HG03432 (cell line): ENCODE data around the gene PMS2.
"Not testable (repeated sequence)": the region's sequence is repeated elsewhere in the genome, so short reads cannot be mapped to it uniquely, and the experiment has no call there.

Experiments
- ATAC-seq: cut with Tn5 transposase; IDR thresholded peaks from one replicate; pipeline ENCODE4 v1.9.1; 2021; ENCODE audit warnings: mild to moderate bottlenecking, moderate library complexity; ENCODE audit not compliant: unreplicated experiment

Gene PMS2

DNA sequence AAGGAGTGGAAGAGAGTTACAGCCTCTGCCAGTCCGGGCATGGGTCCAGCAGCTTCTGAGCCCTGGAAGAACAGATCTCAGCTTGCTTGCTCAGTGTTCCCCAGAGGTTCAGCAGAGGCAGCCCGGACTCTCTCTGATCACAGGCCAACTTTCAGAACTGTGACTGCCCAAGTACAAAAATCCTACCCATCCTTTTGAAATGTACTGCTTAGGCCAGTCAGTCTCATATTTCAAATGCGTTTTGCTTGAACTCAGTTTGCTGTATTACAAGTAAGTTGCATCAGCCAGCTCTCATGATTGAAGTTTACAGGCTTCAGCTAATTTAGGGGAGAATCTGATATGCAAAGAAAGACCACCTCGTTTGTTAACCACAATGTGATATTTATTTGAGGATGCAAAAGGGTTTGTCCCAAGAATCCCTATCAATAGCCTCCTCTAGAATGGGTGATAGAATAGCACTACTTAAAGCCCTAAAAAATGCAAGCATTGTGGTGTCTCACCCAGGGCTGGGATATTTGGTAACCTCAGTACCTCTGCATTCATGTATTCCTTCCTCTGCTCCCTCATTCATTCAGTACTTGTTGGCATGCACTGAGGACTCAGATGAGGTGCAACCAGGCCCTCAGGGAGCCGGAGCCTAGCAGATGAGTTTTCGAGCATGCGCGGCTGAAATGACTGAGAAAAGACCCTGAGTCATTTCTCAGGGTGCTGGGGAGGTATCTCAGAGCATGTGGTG is 7.2 kb upstream of the PMS2 start:
- no peak for ATAC-seq

DNA sequence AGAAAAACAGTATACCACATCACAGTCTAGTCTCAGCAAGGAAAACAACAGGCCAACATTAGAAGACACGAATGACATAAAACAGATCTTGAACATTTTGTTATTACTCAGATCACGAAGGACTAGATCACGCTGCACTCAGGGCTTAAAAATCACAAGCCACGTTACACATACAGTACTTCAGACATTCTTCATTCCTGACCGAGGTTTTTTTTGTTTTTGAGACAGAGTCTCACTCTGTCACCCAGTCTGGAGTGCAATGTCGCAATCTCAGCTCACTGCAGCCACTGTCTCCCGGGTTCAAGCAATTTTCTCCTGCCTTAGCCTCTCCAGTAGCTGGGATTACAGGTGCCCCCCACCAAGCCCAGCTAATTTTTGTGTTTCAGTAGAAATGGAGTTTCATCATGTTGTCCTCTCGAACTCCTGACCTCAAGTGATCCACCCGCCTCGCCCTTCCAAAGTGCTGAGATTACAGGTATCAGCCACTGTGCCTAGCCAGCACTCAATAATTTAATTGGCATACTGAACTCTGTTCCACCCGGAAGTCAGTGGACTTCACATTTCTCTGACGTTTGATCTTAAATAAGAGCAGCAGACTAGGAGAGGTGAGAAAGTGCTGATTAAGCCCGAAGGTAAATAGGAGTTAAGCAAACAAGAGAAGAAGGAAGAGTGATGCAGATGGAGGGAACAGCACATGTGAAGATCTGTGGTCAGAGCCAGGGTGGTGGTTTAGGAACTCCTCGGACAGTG is 3.7 kb upstream of the PMS2 start:
- ATAC-seq: no peak

DNA sequence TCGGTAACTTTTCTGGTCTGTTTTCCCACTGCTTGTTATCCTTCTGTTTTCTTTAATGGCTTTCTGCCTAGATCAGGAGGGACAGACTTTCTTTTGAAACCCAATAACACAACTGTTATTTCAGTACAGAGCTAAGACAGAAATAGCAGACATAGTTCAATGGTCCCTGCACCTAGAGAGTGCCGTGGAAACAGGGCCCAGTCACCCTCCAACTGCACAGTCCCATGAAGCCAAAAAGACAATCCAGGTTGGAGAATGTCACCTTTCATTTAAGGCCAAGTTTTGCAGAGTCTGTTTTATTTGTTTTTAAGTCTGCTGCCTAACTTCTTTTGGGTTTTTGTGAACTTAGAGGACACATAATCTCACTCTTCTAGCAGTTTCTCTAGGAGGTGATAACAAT is 2.7 kb upstream of the PMS2 start:
- ATAC-seq: no peak

DNA sequence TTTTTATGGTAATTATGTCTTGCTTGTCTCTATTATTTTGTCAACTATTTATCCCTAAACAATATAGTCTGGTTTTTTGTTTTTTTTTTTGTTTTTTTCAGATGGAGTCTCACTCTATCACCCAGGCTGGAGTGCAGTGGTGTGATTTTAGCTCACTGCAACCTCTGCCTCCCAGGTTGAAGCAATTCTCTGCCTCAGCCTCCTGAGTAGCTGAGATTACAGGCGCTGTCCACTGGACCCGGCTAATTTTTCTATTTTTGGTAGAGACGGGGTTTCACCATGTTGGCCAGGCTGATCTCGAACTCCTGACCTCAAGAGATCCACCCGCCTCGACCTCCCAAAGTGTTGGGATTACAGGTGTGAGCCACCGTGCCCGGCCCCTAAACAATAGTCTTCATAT is 1.5 kb upstream of the PMS2 start:
- not testable (repeated sequence) for ATAC-seq

DNA sequence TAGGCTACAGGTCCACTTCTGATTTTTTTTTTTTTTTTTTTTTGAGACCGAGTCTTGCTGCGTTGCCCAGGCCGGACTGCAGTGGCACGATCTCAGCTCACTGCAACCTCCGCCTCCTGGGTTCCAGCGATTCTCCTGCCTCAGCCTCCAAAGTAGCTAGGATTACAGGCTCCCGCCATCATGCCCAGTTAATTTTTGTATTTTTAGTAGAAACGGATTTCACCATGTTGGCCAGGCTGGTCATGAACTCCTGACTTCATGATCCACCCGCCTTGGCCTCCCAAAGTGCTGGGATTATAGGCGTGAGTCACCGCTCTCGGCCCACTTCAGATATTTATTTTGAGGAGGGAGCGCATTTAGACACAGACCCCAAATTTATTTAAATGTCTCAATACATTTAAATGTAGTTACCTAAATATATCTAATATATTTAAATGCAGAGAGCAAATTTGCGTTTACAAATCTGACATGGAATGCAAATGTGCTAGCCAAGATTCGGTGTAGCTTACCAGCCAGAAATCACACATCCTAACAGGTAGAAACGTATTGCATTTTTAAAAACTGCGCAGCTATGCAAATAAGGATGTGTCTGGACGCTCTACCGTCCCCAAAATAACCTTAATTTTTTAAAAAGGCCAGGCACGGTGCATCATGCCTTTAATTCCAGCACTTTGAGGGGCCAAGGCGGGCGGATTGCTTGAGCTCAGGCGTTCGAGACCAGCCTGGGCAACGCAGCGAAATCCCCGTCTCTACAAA is 836 bp downstream of the PMS2 start:
- ATAC-seq: not testable (repeated sequence)

DNA sequence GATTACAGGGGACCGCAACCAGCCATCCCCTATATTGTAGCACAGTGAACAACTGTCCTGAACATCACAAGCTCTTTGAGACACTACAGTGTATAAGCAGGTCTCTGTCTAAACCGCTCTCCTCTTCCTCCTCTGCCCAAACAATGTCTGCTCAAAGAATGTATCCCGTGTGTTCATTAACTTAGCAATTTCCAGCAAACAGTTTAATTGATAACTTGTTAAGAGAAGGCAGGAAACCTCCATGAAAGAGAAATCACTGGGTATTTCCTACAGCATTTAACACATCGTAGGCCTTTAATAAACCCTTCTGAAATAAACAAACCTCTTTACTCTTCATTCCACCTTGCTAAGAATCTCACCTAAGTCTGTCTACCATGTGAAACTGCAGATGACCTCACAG is 1.5 kb downstream of the PMS2 start:
- no peak for ATAC-seq

DNA sequence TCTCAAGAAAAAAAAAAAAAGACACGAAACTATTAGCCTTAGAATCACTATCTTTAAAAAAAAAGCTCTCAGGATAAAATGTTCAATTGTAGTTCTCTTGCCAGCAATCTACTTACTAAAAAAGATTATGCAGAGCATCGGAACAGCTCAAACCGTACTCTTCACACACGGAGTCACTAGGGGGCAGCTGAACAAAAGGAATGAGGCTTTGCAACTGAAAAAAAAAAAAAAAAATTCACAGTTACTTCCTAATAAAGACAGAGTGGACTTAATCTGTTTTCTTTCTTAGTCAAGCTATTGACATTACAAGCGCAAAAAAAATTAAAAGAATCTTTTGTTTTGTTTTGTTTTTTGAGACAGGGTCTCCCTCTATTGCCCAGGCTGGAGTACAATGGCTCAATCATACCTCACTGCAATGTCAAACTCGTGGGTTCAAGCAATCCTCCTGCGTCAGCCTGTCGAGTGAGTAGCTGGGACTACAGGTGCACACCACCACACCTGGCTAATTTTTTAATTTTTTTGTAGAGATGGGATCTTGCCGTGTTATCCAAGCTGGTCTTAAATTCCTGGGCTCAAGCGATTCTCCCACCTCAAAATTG is 11.5 kb downstream of the PMS2 start:
- ATAC-seq: no peak

DNA sequence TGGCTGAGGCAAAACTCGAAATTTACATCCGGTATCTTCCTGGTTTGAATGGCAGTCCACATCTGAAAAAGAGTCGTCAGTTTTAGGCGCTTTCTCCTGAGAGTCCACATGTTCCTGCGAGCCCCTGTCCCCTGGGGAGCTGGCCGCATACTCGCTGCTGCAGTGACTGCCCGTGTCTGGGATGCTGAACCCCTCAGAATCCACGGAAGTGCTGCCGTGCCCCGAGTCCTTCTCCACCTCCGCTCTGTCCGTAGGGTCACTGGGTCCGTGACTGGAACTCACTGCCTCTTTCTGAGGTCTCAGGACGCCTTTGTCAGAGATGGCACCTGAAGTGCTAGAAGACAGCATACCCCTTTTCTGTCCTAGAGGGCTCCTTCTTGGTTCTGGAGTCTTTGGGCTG is 21.8 kb downstream of the PMS2 start:
- ATAC-seq: not testable (repeated sequence)

DNA sequence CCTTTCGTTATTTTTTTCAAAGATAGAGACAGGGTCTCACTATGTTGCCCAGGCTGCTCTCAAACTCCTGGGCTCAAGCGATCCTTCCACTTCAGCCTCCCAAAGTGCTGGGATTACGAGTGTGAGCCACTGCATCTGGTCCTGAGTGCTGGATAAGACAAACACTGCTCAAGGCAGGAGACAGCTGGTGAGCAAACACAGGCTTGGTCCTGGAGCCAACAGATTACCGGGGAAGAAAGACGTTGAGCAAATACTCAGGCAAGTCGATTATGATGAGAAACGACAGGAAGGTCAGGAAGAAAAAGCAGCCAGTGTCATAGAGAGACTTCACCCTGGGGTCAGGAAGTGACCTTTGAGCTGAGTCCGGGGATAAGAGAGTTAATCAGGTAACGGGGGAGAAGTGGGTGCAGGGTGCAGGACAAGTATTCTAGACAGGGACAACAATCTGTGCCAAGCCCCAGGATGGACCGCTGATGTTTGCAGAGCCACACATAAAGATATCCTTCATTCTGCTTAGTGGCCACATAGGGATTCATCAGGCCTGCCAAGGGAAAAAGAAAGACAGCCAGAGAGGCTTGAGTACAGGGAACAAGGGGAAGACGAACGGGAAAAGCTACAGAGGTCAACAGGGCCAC is 29.1 kb downstream of the PMS2 start:
- ATAC-seq: not testable (repeated sequence)

DNA sequence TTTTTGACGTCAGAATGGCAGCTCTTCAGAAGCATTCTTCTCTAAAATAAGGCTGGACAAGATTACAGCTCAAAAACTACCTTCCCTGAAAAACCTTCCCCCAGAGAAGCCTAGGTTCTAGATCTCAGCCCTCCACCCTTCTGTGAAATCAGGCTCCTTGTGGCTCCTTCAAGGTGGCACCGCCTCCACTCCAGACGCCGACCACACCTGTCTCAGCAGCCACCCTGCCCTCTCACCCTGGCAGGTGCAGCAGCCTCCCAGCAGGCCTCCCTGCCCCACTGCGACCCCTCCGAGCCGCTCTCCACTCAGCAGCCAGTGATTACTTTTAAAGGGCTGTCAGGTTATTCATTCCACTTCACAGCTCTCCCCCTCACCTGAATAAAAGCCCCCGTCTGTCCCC is 35.3 kb downstream of the PMS2 start:
- ATAC-seq: not testable (repeated sequence)

DNA sequence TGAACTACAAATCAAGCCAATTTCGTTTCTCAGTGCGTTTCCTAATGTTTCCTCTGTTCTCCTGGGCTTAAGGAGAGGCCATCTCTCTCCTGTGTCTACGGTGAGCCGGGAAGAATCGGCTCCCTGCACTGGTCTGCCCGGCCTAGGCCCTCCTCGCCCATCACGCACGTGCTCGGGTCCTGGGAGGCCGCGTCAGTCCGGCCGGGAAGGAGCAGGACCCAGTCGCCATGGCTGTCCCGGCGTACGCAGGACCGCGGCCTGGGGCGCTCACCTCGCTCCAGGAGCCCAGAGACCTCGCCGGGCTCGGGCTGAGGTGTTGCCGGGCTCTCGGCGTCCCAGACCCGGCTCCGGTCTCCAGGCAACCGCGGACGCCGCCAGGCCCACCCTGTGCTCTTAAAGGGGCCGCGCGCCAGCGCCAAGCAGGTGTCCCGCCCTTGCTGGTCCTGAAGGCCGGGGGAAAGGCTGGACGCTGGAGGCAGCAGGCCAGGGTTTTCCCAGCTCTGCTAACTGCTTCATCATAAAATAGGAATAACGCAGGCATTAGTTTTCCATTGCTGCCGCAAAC is 38.4 kb downstream of the PMS2 start, which contains the start of gene RSPH10B:
TSS of gene RSPH10B (minus strand) at position 343 of the 565 bp plus-strand sequence. CDS start 3,573 bp downstream, outside the sequence.
- not testable (repeated sequence) for ATAC-seq

DNA sequence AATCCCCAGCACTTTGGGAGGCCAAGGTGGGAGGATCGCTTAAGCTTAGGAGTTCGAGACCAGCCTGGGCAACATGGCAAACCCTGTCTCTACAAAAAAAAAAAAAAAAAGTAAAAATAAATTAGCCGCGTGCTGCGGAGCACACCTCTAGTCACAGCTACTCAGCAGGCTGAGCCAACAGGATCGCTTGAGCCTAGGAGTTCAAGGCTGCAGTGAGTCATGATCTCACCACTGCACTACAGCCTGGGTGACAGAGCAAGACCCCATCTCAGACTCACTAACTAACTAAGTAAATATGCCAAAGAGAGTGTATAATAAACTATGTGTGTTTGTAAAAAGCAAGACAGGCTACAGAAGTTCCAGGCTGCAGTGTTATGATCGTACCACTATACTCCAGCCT is 45.0 kb downstream of the PMS2 start:
- not testable (repeated sequence) for ATAC-seq

DNA sequence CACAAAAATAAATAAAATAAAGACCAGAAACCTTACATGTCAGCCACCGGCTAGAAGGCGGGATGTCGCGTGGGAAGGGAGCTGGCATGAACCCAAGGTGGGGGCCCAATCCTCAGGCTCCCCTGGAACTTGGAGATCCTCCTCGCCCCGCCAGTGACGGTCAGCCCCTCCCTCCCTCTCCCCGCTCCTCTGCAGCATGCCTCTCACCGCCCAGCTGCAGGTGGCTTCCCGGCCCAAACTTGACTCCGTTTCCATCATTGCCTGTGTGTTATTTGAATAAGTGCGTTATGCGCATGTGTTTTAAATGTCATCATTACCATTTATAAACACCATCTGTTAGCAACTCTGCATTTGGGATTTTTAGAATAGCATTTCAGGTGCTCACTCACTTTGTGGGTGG is 45.6 kb downstream of the PMS2 start:
- not testable (repeated sequence) for ATAC-seq

DNA sequence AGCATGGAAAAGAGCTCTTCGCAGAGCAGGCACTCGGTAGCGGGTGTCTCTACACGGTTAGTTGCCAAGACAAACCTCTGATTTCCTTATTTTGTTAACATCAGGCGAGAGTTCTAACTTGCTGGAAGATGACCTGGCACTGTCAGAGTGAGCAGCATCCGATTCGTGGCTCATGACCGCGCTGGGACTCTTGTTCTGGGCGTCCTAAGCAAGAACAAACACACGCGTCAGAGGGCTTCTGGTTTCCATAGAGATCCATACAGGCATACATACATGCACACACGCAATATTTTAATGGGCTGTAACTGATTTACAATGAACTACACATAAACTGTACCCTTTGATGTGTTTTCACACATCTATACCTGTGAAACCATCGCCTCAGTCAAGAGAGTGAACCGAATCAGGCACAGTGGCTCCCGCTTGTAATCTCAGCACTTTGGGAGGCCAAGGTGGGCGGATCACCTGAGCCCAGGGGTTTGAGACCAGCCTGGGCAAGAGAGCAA is 73.9 kb downstream of the PMS2 start:
- ATAC-seq: not testable (repeated sequence)

DNA sequence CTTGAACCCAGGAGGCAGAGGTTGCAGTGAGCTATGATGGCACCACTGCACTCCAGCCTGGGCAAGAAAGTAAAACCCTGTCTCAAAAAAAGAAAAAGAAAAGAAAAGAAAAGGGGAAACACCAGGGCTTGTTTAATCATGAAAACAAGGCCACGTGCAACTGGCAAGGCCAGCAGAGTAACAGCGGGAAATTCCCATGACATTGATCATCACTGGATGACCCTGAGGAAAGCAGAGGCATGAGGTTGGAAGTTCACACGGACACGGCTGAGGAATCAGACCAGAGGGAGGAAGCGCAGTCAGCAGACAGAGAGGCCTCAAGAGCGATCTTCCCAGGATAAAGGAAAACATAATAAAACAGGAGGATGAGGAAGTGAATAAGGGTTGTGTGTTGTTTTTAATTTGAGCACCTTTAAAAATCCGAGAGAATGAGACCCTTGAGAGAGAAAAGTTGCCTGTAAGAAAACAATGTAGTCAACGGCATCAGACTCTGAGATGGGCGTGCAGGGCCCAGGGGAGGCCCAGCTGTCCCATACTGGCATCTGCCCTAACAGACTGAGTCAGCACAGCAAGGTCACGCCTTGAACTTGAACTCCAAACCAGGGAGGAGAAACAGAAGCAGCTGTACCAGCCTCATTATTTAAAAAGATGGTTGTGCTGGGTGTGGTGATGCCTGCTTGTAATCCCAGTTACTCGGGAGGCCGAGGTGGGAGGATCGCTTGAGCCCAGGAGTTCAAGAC is 76.8 kb downstream of the PMS2 start:
- ATAC-seq: not testable (repeated sequence)

DNA sequence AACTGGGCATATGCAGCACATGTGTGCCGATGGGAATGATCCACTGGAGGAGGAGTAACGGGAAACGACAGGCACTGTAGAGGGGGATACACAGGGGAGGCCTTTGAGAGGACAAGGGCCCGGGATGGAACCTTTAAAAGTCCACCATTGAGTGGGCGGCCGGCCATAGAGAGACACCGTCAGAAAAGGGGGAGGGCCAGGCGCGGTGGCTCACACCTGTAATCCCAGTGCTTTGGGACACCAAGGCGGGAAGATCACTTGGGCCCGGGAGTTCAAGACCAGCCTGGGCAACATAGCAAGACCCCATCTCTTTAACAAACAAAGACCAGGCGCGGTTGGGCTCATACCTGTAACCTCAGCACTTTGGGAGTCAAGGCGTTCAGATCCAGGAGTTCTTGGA is 77.6 kb downstream of the PMS2 start:
- not testable (repeated sequence) for ATAC-seq

DNA sequence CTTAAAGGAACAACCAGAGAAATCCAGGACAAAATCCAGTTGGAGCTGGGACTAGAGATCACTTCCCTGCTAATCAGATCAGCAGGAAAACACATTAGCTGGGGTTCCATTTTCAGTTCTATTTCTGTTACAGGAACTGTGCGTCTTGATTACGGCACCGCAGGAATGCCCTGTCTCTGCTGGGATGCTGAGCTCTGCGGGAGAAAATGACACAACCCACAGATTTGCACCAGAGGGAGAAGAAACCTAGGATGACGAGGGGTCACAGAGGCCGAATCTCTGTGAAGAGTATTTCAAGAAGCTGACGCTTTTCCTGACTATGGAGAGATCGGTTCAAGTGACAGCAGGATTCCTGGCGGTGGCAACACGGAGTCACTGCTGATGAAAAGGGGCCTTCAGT is 78.6 kb downstream of the PMS2 start:
- ATAC-seq: not testable (repeated sequence)

DNA sequence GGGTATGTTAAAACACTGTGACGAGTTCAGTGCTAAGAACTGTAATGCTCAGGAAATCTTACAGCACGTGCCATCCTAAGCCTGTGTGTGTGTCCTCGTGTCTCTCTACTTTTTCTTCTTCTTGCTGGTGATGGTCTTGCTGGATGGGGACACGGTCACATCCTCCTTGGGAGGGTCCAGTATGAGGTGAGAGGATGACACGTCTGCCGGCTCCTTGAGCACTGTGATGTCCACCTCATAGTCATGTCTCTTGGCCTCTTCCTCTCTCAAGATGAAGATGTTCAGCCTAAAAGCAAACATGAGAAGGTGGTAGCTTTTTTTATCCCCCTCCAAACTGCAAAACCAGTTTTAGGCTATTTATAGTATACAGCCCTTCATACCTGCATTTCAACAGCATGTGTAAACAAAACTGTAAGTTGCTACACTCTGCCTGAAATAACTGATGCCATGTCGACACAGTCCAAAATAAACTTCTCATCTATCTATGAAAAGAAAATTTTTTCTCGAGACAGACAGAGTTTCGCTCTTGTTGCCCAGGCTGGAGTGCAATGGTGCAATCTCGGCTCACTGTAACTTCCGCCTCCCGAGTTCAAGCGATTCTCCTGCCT is 82.5 kb downstream of the PMS2 start:
- ATAC-seq: not testable (repeated sequence)

DNA sequence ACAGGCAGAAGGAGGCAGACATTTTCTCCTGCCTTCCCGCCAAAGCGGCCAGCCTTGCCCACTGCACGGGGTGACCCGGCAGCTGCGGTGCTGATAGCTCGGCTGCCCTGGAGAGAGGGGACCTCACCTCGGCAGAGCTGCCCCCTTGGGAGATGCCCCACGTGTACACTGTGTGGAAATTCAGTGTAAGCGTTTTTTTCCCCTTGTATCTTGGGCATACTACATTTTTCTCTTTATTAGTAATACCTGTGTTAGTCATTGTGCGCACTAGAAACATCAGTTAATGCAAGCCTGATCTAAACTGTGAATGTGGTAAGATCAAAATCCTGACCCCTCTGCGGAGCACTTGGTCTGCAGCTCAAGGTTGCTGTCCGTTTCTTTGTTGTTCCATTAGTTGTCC is 84.2 kb downstream of the PMS2 start:
- ATAC-seq: not testable (repeated sequence)
